ENCODE results near the gene CEND1. TPM values are rescaled to one million over a fixed set of nuclear protein-coding genes. Genes with fewer than 3 reads are reported as not detected.

The CEND1 gene
- polyA plus RNA-seq, 1 donor (not counting 4 experiments of a cell fraction or from before 2014, with no cell fraction given), result not detected

DNA sequence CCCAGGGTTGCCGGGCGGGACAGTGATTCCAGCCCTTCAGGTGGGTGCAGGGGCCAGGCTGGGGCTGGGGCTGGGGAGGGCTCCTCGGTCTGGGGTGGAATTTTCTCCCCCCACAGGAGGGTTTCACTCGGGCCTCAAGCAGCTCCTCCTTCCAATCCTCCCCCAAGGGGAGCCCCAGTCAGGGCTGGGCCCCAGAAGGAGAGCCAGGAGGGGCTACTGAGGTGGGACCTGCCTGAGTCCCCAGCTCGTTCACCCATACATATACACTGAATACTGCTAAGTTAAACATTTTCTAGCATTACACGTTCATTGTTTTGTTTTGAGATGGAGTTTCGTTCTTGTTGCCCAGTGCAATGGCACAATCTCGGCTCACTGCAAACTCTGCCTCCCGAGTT is 36.3 kb upstream of the CEND1 start:
- H3K4me3 ChIP-seq (ENCODE audit: control insufficient read depth in 2 of 3, extremely low read depth in 1 of 3, insufficient read depth in 2 of 3, low read depth in 1 of 3, low read length in 3 of 3), result no peak overlapping the region
- peaks cover under 1% of the 10 kb centered on the region for H3K9me1 ChIP-seq (ENCODE audit: control insufficient read depth, extremely low read depth, insufficient read depth, low read length)
- no peak overlapping the region for H3K27ac ChIP-seq (ENCODE audit: control insufficient read depth, insufficient read depth, low read length)
- H3K9ac ChIP-seq (ENCODE audit: control insufficient read depth, extremely low read depth, insufficient read depth, low read length), result no peak overlapping the region
- H3K36me3 ChIP-seq (ENCODE audit: control insufficient read depth in 2 of 2, extremely low read depth in 1 of 2, insufficient read depth in 2 of 2, low read length in 2 of 2), result peaks cover 0 to 8% of the 10 kb centered on the region in 2 experiments
- no peak overlapping the region for H3K4me2 ChIP-seq (ENCODE audit: control insufficient read depth, extremely low read depth, insufficient read depth, low read depth, low read length)
- no peaks in the 10 kb centered on the region for H4K20me1 ChIP-seq (ENCODE audit: control insufficient read depth, extremely low read depth, insufficient read depth, low read length)
- H2AFZ ChIP-seq (ENCODE audit: control insufficient read depth, low read length), result no peak overlapping the region
- no peaks in the 10 kb centered on the region for H3K9me3 ChIP-seq (ENCODE audit: control insufficient read depth, low read depth, low read length)
- TF ChIP-seq, protein P1, sequence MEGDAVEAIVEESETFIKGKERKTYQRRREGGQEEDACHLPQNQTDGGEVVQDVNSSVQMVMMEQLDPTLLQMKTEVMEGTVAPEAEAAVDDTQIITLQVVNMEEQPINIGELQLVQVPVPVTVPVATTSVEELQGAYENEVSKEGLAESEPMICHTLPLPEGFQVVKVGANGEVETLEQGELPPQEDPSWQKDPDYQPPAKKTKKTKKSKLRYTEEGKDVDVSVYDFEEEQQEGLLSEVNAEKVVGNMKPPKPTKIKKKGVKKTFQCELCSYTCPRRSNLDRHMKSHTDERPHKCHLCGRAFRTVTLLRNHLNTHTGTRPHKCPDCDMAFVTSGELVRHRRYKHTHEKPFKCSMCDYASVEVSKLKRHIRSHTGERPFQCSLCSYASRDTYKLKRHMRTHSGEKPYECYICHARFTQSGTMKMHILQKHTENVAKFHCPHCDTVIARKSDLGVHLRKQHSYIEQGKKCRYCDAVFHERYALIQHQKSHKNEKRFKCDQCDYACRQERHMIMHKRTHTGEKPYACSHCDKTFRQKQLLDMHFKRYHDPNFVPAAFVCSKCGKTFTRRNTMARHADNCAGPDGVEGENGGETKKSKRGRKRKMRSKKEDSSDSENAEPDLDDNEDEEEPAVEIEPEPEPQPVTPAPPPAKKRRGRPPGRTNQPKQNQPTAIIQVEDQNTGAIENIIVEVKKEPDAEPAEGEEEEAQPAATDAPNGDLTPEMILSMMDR (optimal IDR thresholded peaks at IDR 0.05 in 1 of 3, IDR thresholded peaks at IDR 0.05 in 1 of 3, conservative IDR thresholded peaks at IDR 0.05 in 1 of 3; ENCODE audit: extremely low read depth in 1 of 3, insufficient read depth in 2 of 3, low read length in 3 of 3), result no peak
- no peak for TF ChIP-seq EZH2 (IDR thresholded peaks at IDR 0.05; ENCODE audit: low read length)
- no peak for FAIRE-seq
- peaks cover 50% of the 10 kb centered on the region for H3K27me3 ChIP-seq (ENCODE audit: control insufficient read depth, extremely low read depth, insufficient read depth, low read length)
- peaks cover under 1% of the 10 kb centered on the region for H3K79me2 ChIP-seq (ENCODE audit: control insufficient read depth, insufficient read depth, low read length)
- no peak for DNase-seq (ENCODE audit: low read depth, low spot score)
- dilution Hi-C loops (cut with MboI; ENCODE audit: extremely low pct_ligation_motif_present, low sequenced_read_pairs), result no loop called here
- peaks cover 26% of the 10 kb centered on the region for H3K4me1 ChIP-seq (ENCODE audit: control insufficient read depth, extremely low read depth, insufficient read depth, low read length)

DNA sequence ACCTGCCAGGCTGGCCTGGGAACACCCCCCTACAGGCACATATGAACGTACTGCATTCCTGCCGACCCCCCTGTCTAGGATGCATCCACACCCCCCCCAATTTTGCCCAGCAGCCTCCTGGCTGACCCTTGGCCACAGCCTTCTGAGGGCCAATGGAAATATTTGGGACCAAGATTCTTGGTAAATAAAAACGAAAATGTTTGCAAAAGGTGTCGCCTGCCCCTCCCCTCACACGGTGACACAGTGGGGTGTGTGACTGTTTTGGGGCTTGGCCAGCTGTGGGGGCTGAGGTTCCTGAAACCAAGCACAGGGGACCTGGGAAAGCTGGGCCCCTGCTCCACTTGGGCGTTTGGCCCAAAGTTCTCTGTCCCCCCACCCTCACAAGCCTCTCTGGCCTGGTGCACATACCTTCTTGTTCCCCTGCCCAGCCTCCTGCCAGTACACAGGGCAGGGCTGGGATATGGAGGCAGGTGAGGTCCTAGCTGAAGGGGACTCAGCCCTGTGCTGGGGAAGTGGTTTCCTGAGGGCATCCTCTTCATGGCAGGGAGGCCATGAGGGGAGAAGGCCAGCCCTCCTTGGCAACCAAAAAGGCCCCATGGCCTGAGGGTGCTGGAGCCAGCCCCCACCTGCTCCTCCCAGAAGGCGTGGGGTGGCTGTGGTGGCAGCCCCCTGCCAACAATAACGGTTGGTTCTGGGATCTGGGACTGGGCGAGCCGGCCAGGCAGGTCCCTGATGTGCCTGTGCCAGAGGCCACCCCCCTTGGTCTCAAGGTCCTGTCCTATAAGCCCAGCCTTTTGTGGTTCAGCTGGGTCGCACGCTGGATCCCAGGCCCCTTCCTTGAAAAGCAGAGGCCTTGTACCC is 35.7 kb upstream of the CEND1 start:
- no peak for DNase-seq (ENCODE audit: low read depth, low spot score)
- TF ChIP-seq, protein P1 (optimal IDR thresholded peaks at IDR 0.05 in 1 of 3, IDR thresholded peaks at IDR 0.05 in 1 of 3, conservative IDR thresholded peaks at IDR 0.05 in 1 of 3; ENCODE audit: extremely low read depth in 1 of 3, insufficient read depth in 2 of 3, low read length in 3 of 3), result no peak
- TF ChIP-seq EZH2 (IDR thresholded peaks at IDR 0.05; ENCODE audit: low read length), result no peak
- dilution Hi-C loops (cut with MboI; ENCODE audit: extremely low pct_ligation_motif_present, low sequenced_read_pairs), result no loop called here

More for the DNA sequence above, 35.7 kb upstream of the CEND1 start:
- Histone ChIP-seq H3K4me3 (ENCODE audit: control insufficient read depth in 2 of 3, extremely low read depth in 1 of 3, insufficient read depth in 2 of 3, low read depth in 1 of 3, low read length in 3 of 3) (no peak overlapping the region), H3K27me3 (ENCODE audit: control insufficient read depth, extremely low read depth, insufficient read depth, low read length) (peaks cover 43% of the 10 kb centered on the region), H3K9me3 (ENCODE audit: control insufficient read depth, low read depth, low read length) (no peaks in the 10 kb centered on the region), H3K79me2 (ENCODE audit: control insufficient read depth, insufficient read depth, low read length) (peaks cover 6% of the 10 kb centered on the region), H3K27ac (ENCODE audit: control insufficient read depth, insufficient read depth, low read length) (no peak overlapping the region), H3K4me2 (ENCODE audit: control insufficient read depth, extremely low read depth, insufficient read depth, low read depth, low read length) (no peak overlapping the region), H3K9me1 (ENCODE audit: control insufficient read depth, extremely low read depth, insufficient read depth, low read length) (peaks cover 7% of the 10 kb centered on the region), H3K4me1 (ENCODE audit: control insufficient read depth, extremely low read depth, insufficient read depth, low read length) (peaks cover 30% of the 10 kb centered on the region), H3K9ac (ENCODE audit: control insufficient read depth, extremely low read depth, insufficient read depth, low read length) (no peak overlapping the region), H4K20me1 (ENCODE audit: control insufficient read depth, extremely low read depth, insufficient read depth, low read length) (no peaks in the 10 kb centered on the region), H2AFZ (ENCODE audit: control insufficient read depth, low read length) (no peak overlapping the region), H3K36me3 (ENCODE audit: control insufficient read depth in 2 of 2, extremely low read depth in 1 of 2, insufficient read depth in 2 of 2, low read length in 2 of 2) (peaks cover 0 to 8% of the 10 kb centered on the region in 2 experiments)
- FAIRE-seq, result no peak

All from keratinocyte (primary cell).